Right lung (tissue), 5 donors: ENCODE results near the gene R3HDM2. TPM values are rescaled to one million over a fixed set of nuclear protein-coding genes. Genes with fewer than 3 reads are reported as not detected.

Source experiments
- DNase-seq, 2 donors: peaks; one replicate each; pipeline ENCODE4 v3.0.0-alpha.2; 2013
- polyA plus RNA-seq, 5 donors: library from polyadenylated mRNA; unstranded; fragments of 120-200 nt; gene quantifications; one replicate each; pipeline versions ENCODE4 v1.2.1 to v1.2.3, GENCODE V29; 2013; ENCODE audit warnings: inconsistent platforms in 1 of 5, low replicate concordance in 1 of 5; ENCODE audit not compliant: insufficient read length in 5 of 5, insufficient read depth in 1 of 5

R3HDM2 gene
- polyA plus RNA-seq, 5 donors = 60.9 to 89.4 (median 80.8) TPM

- DNase-seq = no peak
Observed at GRCh38 chr12:57230381-57231155, 200.3 kb downstream of the R3HDM2 start.

- DNase-seq = peak; percentile 92 to 95
Observed at GRCh38 chr12:57229634-57230380, 201.0 kb downstream of the R3HDM2 start, which contains the start of gene SHMT2. SHMT2 (plus strand) TSS chr12:57229711; CDS start chr12:57229779, 68 bp downstream.

GRCh38 chr12:57229046-57229633, 201.7 kb downstream of the R3HDM2 start:
- DNase-seq = no peak

GRCh38 chr12:57227315-57228115, 203.3 kb downstream of the R3HDM2 start:
- no peak for DNase-seq

GRCh38 chr12:57226588-57227314, 204.1 kb downstream of the R3HDM2 start:
- no peak for DNase-seq

- DNase-seq = no peak
Observed at GRCh38 chr12:57225680-57226210, 205.1 kb downstream of the R3HDM2 start.

- no peak for DNase-seq
Observed at GRCh38 chr12:57224973-57225679, 205.7 kb downstream of the R3HDM2 start.

GRCh38 chr12:57224278-57224972, 206.4 kb downstream of the R3HDM2 start:
- DNase-seq = no peak

GRCh38 chr12:57223191-57224165, 207.4 kb downstream of the R3HDM2 start:
- DNase-seq = no peak

GRCh38 chr12:57222286-57223190, 208.3 kb downstream of the R3HDM2 start:
- no peak for DNase-seq

GRCh38 chr12:57221169-57221917, 209.5 kb downstream of the R3HDM2 start:
- DNase-seq = no peak

GRCh38 chr12:57220770-57221168, 210.1 kb downstream of the R3HDM2 start:
- no peak for DNase-seq

- DNase-seq = no peak
Observed at GRCh38 chr12:57219993-57220754, 210.7 kb downstream of the R3HDM2 start.

GRCh38 chr12:57219205-57219992, 211.4 kb downstream of the R3HDM2 start:
- DNase-seq = no peak
